HG03196 (cell line): ENCODE data around the gene ANLN.
A peak's percentile ranks its signal among the peaks of the same experiment; 100 is the strongest.
"Not testable (repeated sequence)": the region's sequence is repeated elsewhere in the genome, so short reads cannot be mapped to it uniquely, and the experiment has no call there.

ENCODE experiments used
- ATAC-seq: cut with Tn5 transposase; IDR thresholded peaks from one replicate; pipeline ENCODE4 v1.9.1; 2021; ENCODE audit not compliant: unreplicated experiment

The ANLN gene

DNA sequence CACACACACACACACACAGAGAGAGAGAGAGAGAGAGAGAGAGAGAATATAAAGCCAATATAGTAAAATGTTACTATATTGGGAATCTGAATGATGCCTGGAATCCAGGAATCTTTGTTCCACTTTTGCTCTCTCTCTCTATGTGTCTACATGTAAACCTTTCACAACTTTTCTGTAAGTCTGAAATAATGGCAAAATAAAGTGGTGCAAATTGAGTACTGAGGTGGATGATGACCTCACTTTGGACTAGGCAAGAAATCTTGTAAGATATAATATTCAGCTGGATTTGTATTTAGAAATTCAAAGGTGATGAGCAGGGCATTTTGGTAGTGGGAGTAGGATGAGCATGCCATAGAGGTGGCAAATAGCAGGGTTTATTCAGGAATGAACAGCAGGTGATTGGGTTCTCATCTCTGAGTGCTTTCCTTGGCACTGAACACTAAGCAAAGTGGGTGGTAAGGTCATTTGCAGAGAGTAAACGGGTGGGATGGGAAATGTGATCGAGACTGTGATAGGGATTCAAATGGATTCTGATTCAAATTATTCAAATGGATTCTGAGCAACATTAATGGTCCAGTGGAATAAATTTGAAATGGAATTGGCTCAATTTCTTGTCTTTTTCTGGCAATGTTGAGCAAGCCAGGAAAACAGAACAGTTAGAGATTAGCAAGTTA is 9.7 kb upstream of the ANLN start:
- no peak for ATAC-seq

DNA sequence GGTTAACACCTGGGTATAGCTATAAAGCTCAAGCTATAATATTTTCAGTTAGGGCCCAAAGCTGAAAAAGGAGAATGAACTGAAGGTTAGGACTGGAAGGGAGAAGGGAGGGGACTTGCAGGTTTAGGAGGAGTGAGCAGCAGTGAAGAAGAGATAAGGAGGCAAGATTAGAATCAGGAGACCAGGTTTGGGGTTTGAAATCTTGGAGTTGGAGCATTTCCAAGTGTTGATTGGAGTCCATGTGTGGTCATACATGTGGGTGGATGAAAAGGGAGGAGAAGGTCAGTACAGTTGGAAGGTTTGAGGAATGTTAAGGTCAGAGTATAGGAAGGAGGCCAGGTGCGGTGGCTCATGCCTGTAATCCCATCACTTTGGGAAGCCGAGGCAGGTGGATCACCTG is 8.6 kb upstream of the ANLN start:
- ATAC-seq: no peak

DNA sequence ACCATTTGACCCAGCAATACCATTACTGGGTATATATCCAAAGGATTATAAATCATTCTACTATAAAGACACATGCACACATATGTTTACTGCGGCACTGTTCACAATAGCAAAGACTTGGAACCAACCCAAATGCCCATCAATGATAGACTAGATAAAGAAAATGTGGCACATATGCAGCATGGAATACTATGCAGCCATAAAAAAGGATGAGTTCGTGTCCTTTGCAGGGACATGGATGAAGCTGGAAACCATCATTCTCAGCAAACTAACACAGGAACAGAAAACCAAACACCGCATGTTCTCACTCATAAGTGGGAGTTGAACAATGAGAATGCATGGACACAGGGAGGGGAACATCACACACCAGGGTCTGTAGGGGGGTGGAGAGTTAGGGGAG is 6.4 kb upstream of the ANLN start:
- not testable (repeated sequence) for ATAC-seq

DNA sequence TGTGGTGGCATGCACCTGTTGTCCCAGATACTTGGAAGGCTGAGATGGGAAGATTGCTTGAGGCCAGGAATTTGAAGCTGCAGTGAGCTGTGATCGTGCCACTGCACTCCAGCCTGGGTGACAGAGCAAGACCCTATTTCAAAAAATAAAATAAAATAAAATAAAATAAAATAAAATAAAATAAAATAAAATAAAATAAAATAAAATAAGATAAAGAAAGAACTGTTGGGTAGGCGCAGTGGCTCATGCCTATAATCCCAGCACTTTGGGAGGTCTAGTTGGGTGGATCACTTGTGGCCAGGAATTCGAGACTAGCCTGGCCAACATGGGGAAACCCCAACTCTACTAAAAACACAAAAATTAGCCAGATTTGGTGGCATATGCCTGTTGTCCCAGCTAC is 4.0 kb upstream of the ANLN start:
- ATAC-seq: not testable (repeated sequence)

DNA sequence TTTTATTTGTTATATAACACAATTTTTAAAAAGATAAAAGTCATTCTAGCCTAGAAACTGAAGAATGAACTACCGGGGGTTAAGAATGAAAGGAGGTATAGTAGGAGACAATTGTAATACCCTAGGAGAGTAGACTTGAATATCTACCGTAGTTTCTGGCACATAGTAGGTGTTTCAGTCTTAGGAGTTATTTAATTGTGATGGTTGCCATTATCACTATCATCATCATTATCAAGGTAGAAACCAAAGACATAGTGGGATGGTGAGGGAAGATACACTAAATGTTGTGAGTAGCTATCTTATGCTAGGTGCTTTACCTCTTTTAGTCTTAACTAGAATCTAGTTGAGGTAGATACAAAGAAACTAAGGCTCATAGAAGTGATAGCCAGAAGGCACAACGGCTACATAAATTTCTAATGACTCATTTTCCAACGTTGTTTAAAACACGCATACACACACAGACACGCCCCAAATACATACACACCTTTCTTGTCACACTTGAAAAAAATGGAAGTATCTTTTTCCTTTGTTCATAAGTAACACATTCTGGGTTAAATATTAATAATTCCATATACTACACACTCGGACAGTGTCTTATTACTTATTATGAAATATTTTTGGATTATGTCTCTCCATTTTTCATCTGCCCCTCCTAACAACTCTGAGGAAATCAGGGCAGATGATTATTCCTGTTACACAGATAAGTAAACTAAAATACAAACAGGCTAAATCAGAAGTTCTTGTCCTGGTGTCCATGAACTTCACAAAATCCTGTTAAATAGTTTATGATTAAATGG is 2.0 kb upstream of the ANLN start:
- ATAC-seq: no peak

DNA sequence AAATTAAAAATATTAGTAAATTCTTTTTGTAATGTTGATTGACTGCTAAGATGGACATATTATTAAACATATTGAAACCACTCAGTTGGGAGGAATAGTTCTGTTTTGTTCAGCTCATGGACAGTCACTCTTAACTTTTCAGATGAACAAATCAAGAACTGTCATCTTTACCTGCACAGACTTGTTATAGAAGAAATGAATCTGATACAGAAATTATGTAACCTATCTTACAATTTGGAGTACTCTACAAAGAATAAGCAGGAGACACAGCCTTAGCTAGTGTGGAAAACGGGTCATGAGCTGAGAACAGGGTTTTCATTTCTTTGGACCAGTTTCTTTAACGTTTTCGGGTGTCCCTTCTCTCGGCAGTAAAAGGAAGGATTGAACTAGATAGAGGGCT is 1.2 kb upstream of the ANLN start:
- ATAC-seq: no peak

DNA sequence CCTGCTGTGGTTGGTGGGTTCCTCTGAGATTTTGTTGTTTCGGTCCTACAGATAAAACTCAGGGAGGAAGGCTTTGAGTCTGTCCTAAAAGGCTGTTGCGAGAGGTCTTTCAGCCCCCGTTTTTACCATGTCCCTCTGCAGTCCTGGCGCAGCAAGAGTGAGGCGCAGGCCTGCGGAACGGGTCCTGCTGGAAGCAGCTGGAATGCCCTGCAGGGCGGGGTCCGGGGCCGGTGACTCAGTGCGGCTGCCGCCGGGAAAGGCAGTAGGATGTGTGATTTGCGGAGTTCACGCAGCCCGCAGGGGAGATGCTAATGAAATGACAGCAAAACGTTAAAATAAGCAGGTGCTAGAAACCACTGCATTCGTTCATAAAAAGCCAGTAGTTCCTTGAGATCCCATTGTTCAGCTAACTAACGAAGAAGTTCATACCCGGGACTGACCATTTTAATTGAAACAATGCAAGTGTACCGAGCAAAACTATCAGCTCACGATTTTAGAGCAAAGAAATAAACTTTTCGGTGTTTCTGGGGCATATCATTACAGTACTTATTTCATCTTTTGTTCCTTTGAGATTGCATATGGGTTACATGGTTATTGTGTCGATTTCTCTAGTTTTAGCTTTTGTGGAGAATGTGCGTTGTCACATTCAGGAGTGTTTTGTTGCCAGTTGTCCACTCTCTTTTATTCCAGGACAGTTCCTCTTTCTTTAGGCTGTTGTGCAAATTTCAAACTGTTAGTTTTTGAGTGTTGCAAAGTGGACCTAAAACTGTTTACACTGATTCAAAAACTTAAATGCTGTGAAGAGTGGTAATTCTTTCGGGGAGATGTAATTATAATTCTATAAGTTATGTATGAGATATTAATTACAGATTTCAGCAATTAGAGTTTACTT is 783 bp downstream of the ANLN start:
- ATAC-seq: peak; percentile 33

DNA sequence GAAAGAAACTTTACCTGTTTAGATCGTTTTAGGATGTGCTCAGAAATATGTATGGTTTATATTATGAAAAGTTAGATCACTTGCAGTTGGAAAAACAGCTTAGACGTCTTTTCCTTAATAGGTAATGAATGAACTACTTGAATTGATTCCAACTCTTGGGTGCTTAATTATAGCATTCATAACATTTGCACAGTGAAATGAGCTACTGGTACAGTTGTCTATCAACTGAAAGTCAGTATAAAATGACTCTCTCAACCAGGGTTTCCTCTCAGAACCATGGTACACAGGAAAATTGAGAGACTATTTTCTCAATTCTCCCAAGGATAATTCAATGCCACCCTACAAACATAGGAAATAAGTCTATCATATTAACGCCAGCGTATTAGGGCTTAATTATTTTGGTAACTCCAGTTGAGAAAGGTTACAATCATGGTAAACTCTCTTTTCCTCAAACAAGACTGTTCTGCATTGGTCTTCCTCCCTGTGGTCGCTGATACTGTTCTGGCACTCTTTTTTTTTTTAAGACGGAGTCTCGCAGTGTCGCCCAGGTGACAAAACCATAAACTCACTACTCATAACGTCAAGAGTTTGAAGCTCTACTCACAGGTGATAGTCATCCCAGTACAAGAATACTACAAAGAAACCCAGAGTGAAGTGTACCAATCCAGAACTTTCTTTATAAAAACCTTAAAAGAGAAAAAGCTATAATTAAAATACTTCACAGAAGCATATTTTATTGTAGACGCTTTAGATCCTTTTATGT is 2.0 kb downstream of the ANLN start:
- peak; percentile 26 for ATAC-seq

DNA sequence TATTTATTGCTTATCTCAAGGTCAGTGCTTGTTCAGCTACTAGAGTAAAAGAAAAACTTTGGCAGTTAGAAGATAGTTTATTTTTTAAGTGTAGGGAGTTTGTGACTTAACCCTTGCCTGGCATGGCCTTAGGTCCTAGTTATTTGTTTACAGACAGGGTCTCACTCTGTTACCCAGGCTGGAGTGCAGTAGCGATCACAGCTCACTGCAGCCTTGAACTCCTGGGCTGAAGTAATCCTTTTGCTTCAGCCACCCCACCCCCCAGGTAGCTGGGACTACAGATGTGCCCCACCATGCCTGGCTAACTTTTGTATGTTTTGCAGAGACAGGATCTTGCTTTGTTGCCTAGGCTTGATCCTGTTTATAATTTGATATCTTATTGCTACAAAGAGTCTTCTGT is 4.2 kb downstream of the ANLN start:
- no peak for ATAC-seq

DNA sequence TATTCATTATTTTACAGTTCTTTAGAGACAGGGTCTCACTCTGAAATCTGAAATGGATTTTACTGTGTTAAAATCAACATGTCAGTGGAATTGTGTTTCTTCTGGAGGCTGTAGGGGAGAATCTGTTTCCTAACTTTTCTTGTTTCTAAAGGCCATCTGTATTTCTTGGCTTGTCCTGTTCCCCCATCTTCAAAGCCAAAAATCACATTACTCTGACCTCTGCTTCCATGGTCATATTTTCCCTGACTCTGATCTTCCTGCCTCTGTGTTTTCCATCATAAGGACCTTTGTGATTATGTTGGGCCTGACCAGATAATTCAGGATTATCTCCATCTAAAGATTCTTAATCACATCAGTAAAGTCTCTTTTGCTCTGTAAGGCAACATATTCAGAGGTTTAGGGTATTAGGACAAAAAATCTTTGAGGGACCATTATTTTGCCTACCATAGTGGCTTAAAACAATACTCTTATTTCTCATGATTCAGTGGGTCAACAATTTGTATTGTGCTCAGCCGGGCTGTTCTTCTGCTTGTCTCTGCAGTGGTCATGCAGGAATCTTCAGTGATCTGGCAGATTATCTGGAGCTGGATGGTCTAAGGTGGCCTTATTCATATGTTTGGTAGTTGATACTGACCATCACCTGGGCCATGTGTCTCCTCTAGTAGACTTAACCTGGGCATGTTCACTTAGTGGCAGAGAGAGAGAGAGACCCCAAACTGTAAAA is 5.7 kb downstream of the ANLN start:
- no peak for ATAC-seq

DNA sequence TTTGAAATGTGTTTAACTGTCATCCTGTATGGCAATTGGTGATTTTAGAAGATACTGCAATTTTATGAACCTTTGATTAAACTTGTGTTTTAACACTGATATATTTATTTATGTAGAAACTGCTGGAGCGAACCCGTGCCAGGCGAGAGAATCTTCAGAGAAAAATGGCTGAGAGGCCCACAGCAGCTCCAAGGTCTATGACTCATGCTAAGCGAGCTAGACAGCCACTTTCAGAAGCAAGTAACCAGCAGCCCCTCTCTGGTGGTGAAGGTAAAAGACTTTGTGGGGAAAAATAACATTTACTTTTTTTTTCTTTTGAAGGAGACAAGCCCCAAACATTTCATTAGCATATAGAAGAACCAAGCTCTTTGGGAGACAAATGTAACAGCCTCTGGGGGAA is 6.5 kb downstream of the ANLN start:
- no peak for ATAC-seq

DNA sequence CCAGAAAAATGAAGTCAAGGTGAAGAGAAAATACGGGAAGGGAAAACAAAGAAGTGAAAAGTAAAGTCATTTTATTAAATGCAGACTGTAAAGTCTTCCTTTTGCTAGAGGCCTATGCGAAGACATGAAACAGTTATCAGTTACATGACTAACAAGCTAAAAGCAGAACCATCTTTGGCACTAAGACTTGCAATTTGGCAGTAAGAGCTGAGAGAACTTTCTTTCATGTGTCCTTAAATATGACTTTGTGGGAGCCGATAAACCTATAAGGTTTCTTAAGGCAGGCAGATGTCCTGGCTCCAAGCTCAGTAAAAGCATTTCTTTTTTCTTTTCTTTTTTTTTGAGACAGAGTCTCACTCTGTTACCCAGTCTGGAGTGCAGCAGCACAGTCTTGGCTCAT is 10.4 kb downstream of the ANLN start:
- ATAC-seq: no peak

DNA sequence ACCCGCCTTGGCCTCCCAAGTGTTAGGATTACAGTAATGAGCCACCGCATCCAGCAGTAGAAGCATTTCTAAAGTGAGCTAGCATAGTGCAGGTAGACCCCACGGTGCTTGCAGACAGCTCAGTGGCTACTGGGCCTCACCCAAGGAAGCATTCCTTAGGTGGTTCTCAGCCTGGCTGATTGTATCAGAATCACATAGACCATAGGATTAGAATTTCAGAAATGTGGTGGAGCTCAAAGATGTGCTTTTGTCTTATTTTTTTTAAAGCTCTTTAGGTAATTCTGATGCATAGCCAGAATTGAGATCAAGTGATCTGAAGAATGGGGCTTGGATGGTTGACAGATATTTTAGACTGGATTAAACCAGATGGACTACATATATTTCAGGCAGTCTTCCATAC is 10.9 kb downstream of the ANLN start:
- ATAC-seq: no peak

DNA sequence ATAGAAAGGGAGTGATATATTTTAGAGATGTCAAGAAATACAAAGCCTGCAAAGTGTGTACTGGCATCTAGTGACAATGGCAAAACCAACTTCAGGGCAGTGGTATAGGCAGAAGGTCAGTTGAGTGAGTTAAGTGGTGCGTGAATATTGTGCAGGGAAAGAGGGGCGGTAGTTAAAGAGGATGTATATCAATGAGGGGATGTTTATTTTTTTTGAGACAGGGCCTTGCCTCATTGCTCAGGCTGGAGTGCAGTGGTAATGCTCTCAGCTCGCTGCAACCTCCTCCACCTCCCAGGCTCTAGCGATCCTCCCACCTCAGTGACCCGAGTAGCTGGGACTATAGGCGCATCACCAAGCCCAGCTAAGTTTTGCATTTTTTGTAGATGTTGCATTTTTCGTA is 13.8 kb downstream of the ANLN start:
- no peak for ATAC-seq

DNA sequence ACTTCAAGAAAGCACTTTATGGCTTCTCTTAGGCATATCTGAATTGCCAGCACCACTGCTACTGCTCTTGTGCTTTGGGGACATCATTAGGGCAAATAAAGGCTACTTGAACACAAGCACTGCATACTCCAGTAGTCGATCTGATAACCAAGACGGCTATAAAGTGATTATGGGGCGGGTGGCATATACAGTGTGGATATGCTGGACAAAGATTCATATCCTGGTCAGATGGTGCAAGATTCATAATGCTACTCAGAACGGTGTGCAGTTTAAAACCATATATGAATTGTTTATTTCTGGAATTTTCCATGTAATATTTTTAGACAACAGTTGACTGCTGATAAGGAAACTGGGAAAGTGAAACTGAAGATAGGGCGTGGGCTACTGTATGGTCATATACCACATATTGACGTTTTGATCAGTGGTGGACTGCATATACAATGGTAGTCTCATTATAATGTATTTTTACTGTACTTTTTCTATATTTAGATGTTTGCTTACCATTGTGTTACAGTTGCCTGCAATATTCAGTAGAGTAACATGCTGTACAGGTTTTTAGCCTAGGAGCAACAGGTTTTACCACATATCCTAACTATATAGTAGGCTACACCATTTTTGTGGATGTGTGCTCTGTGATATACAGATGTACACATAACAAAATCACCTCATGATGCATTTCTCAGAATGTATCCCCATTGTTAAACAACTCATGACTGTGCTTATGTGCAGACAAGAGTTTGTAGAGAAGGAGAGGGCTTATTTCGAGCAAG is 15.2 kb downstream of the ANLN start:
- ATAC-seq: no peak

DNA sequence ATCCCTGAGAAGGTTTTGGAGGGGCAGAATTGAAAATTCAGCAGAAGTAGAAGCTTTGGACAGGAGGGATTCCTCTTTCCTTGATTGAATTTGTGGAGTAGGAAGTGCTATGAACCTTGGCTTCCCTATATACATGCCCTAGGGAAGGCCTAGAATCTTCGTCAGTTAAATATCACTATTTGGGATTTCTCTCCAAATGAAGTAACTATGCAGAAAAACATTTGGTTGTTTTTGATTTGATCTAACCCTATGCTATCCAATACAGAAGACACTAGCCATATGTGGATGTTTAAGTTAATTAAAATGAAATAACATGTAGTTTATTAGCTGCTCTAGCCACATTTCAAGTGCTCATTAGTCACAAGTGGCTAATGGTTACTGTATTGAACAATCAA is 15.7 kb downstream of the ANLN start:
- no peak for ATAC-seq

DNA sequence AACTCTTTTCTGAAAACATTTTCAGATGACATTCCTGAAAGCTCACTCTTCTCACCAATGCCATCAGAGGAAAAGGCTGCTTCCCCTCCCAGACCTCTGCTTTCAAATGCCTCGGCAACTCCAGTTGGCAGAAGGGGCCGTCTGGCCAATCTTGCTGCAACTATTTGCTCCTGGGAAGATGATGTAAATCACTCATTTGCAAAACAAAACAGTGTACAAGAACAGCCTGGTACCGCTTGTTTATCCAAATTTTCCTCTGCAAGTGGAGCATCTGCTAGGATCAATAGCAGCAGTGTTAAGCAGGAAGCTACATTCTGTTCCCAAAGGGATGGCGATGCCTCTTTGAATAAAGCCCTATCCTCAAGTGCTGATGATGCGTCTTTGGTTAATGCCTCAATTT is 16.5 kb downstream of the ANLN start:
- no peak for ATAC-seq

DNA sequence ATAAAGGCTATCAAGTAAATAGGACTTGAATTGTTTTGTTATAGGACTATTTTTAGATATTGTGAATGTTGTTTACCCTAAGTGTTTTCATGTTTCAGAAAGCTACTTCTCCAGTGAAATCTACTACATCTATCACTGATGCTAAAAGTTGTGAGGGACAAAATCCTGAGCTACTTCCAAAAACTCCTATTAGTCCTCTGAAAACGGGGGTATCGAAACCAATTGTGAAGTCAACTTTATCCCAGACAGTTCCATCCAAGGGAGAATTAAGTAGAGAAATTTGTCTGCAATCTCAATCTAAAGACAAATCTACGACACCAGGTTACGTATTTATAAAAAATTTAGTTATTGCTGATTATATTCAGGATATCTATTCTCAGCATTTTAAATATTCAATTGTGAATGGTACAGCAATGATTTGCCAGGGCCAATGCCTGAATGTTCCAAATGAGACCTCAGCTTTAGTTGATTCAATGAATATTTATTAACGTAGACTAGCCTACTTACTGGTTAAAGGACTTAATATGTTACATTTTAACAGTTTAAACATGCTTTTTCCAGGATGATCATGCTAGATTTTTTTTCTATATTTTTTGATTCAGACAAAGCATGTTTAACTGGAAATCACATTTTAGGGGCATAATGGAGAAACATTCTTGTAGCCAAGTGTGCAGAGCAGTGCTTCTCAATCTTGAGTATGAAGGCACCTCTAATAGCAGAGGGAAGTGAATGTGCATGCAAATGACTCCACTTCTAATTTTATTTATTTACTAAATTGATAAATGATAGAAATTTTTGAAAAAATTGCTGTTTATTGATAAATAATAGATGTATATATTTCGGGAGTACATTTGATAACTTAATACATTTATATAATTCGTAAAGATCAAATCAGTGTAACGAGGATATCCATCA is 18.2 kb downstream of the ANLN start:
- no peak for ATAC-seq

DNA sequence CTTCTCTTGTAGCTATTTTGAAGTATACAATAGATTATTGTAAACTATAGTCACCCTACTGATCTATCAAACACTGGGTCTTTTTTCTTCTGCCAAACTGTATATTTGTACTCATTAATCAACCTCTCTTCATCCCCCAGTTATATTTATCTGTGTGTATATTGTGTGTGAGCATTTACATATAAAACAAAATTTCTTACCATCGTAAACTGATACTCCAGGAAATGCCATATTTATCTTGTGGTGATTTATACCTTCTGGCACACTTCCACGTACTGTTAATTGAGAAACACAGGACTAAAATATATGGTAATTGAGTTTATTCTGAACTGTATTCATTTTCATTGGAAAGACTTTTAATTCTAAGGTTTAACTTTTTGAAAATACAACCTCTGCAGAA is 18.9 kb downstream of the ANLN start:
- ATAC-seq: no peak
